Breast epithelium (tissue), 4 donors: ENCODE data around the gene HYAL3. TPM values are rescaled to one million over a fixed set of nuclear protein-coding genes. Genes with fewer than 3 reads are reported as not detected.

Experiments used
- DNase-seq, 2 donors: peaks; one replicate each; pipeline ENCODE4 v3.0.0-alpha.2; 2019; ENCODE audit warnings: low spot score in 2 of 2
- H3K27ac ChIP-seq, 2 donors: fragments of 200-600 bp; sonication (generic) in 1 of 2; one replicate each; pipeline ENCODE4 v1.5.1; 2016 to 2019; ENCODE audit warnings: mild to moderate bottlenecking in 1 of 2
- H3K27me3 ChIP-seq, 2 donors: fragments of 200-600 bp; sonication (generic) in 1 of 2; one replicate each; pipeline versions ENCODE4 v1.5.1 to v1.6.0; 2017 to 2019; ENCODE audit warnings: control low read depth in 1 of 2, mild to moderate bottlenecking in 1 of 2
- H3K36me3 ChIP-seq: fragments of 200-600 bp; one replicate; pipeline ENCODE4 v1.5.1; 2019
- H3K4me1 ChIP-seq, 2 donors: fragments of 200-600 bp; sonication (generic); one replicate each; pipeline ENCODE4 v1.5.1; 2016 to 2019; ENCODE audit warnings: control low read depth in 1 of 2
- H3K4me3 ChIP-seq, 3 donors: fragments of 200-600 bp; sonication (generic); 1 replicate in 2 of 3; 2 replicates in 1 of 3; pipeline ENCODE4 v1.5.1; 2016 to 2019; ENCODE audit warnings: mild to moderate bottlenecking in 3 of 3, moderate library complexity in 2 of 3
- H3K9me3 ChIP-seq, 2 donors: fragments of 200-600 bp; sonication (generic) in 1 of 2; one replicate each; pipeline ENCODE4 v1.5.1; 2016 to 2019; ENCODE audit warnings: control low read depth in 1 of 2
- POLR2A ChIP-seq: fragments of 450-650 bp; IDR thresholded peaks from one replicate; pipeline ENCODE4 v1.6.1; 2016; ENCODE audit warnings: antibody characterized with exemption, mild to moderate bottlenecking, moderate library complexity
- POLR2AphosphoS5 ChIP-seq, 3 donors: sonication (generic); formaldehyde crosslinking; IDR thresholded peaks; one replicate each; pipeline ENCODE4 v1.6.1; 2017; ENCODE audit warnings: antibody characterized with exemption in 3 of 3
- intact Hi-C: fragments of 100-400 bp; cut with DNase I; formaldehyde crosslinking; loops from one replicate; pipeline ENCODE4 v1.15.1; 2023; ENCODE audit warnings: low total_unique reads
- total RNA-seq, 3 donors: library from RNA; depleted of rRNA; stranded (reverse); fragments of >200 nt; gene quantifications; one replicate each; pipeline ENCODE4 v1.1.0, GENCODE V29; 2016
- TF ChIP-seq, protein P1 (sequence below), 3 donors: fragments of 450-650 bp; IDR thresholded peaks; one replicate each; pipeline ENCODE4 v1.5.1; 2016 to 2017; ENCODE audit warnings: antibody characterized with exemption in 3 of 3, mild to moderate bottlenecking in 3 of 3, moderate library complexity in 3 of 3

Gene HYAL3
- total RNA-seq, 3 donors from 2014 or later = 2.3 to 6.4 (median 2.7) TPM

DNA sequence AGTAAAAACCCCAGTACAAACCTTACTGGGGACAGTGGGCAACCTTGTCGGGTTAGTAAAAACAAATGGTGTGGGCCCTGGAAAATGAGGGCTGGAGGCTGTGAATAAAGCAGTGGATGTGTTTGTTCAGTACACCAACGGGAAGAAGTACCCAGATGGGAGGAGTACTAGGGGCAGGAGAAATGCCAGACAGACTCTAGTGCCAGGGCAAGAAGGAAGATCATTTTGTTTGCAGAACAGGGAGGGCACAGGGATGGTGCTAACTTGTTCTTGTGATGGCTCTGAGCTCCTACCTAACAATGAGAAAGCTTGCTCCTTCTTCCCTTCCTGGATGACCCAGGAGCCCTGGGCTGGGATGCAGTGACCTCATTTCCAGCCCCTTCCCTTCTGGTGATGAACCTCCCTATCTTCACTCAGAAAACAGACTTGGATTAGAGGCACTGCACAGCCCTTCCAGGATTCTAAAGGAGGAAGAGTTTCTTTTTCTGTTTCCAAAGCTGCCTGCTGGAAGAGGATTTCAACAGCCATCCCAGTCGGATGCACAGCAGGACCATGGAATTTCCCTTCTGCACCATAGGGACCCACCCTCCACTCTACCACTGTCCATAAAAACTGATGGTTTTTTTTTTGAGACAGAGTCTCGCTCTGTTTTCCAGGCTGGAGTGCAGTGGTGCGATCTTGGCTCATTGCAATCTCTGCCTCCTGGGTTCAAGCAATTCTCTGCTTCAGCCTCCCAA, 35.3 kb upstream of the HYAL3 start:
- Histone ChIP-seq H3K4me1 (peaks cover 9 to 19% of the 10 kb centered on the region in 2 donors), H3K27ac (peak overlapping the region; percentile 84 to 96), H3K27me3 (no peaks in the 10 kb centered on the region), H3K9me3 (no peaks in the 10 kb centered on the region), H3K4me3 (peak overlapping the region in 1 of 3 donors; percentile 45), H3K36me3 (peaks cover 8% of the 10 kb centered on the region)
- no peak for TF ChIP-seq POLR2AphosphoS5 (IDR thresholded peaks at IDR 0.05)
- TF ChIP-seq, protein P1, sequence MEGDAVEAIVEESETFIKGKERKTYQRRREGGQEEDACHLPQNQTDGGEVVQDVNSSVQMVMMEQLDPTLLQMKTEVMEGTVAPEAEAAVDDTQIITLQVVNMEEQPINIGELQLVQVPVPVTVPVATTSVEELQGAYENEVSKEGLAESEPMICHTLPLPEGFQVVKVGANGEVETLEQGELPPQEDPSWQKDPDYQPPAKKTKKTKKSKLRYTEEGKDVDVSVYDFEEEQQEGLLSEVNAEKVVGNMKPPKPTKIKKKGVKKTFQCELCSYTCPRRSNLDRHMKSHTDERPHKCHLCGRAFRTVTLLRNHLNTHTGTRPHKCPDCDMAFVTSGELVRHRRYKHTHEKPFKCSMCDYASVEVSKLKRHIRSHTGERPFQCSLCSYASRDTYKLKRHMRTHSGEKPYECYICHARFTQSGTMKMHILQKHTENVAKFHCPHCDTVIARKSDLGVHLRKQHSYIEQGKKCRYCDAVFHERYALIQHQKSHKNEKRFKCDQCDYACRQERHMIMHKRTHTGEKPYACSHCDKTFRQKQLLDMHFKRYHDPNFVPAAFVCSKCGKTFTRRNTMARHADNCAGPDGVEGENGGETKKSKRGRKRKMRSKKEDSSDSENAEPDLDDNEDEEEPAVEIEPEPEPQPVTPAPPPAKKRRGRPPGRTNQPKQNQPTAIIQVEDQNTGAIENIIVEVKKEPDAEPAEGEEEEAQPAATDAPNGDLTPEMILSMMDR (IDR thresholded peaks at IDR 0.05) = no peak
- no peak for TF ChIP-seq POLR2A
- DNase-seq = no peak
- intact Hi-C loops = no loop called here

DNA sequence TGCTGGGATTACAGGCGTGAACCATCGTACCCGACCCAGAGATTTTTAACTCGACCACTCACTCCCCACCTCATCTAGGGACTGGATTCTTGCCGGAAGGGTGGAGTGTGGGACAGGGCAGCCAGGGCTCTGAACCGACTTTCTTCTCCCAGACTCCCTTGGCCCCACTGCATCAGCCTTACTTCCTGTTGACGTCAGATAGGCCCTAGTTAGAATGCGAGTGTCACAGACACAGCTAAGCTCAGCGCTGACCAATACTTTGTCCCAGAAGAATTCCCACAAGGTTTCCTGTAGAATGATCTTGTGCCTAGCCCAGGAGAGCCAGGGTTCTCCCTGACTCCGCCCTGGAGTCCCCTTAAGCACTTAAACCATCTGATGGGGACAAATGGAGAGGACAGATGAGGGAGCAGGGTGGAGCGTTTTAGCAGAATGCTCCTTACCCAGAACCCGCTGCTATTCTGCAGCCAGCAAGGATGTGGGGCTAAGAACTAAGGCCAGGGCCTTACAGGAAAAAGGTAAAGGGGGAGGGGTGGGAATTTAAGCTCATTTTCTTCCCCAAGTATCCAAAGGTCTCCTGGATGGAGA, 34.6 kb upstream of the HYAL3 start:
- Histone ChIP-seq H3K9me3 (no peaks in the 10 kb centered on the region), H3K36me3 (peaks cover 8% of the 10 kb centered on the region), H3K27ac (peak overlapping the region; percentile 84 to 96), H3K4me1 (peaks cover 9 to 19% of the 10 kb centered on the region in 2 donors), H3K27me3 (no peaks in the 10 kb centered on the region), H3K4me3 (peak overlapping the region in 1 of 3 donors; percentile 45)
- intact Hi-C loops = no loop called here
- TF ChIP-seq POLR2A = no peak
- TF ChIP-seq POLR2AphosphoS5 (IDR thresholded peaks at IDR 0.05) = peak in 1 of 3 donors; percentile 56
- TF ChIP-seq, protein P1 (IDR thresholded peaks at IDR 0.05) = no peak
- DNase-seq = no peak

DNA sequence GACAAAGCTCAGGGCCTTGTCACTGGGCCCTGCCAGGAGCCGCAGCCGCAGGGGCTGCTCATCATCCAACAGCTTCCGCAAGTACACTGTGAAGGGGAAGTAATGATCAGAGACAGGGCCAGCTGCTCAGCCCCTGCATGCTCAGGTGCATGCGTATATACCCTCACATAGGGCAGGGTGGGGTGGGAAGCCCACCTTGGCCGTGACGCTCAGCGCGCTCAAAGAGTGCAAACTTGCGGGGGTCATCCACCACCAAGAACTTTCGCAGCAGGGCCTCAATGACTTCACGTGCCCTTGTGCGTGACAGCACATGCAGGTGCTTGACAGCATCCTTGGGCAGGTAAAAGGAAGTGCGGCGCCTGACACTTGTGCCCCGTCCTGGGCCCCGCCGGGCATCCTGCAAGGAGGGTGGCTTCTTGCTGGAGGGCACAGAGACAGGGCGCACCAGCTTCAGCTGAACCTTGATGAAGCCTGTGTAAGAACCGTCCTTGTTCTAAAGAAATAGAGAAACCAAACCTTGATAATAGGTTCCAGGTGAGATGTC, 32.2 kb upstream of the HYAL3 start:
- no peak for TF ChIP-seq POLR2AphosphoS5 (IDR thresholded peaks at IDR 0.05)
- no peak for TF ChIP-seq POLR2A
- TF ChIP-seq, protein P1 (IDR thresholded peaks at IDR 0.05) = no peak
- no peak for DNase-seq
- Histone ChIP-seq H3K27me3 (no peaks in the 10 kb centered on the region), H3K27ac (no peak overlapping the region), H3K4me1 (peaks cover 9 to 27% of the 10 kb centered on the region in 2 donors), H3K9me3 (no peaks in the 10 kb centered on the region), H3K4me3 (no peak overlapping the region), H3K36me3 (peaks cover 8% of the 10 kb centered on the region)
- intact Hi-C loops = no loop called here

DNA sequence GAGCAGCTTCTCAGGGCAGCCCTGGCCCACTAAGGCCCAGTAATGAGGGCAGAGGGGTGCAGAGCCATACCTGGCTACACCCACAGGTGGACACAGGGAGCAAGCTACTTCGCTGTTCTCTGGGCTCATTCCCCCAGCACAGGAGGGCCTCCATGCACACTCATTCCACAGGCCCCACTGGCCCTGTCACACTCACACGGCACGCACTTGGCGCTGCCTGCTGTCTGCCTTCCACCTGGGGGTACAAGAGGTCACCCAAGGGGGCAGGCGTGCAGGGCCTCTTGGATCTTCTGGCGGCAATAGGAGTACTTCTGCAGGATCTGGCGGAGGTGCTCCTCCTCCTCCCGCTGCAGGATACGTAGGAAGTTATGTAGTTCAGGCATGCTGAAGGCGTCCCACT, 31.1 kb upstream of the HYAL3 start:
- Histone ChIP-seq H3K4me3 (no peak overlapping the region), H3K4me1 (peaks cover under 1 to 19% of the 10 kb centered on the region in 2 donors), H3K27me3 (no peaks in the 10 kb centered on the region), H3K27ac (no peak overlapping the region), H3K9me3 (no peaks in the 10 kb centered on the region), H3K36me3 (peaks cover 8% of the 10 kb centered on the region)
- intact Hi-C loops = no loop called here
- no peak for DNase-seq
- TF ChIP-seq, protein P1 (IDR thresholded peaks at IDR 0.05) = no peak
- no peak for TF ChIP-seq POLR2AphosphoS5 (IDR thresholded peaks at IDR 0.05)
- TF ChIP-seq POLR2A = no peak
